Fibroblast of upper back skin (primary cell): ENCODE results near the gene HDLBP.
"Not testable (repeated sequence)": the region's sequence is repeated elsewhere in the genome, so short reads cannot be mapped to it uniquely, and the experiment has no call there.

Experiments
- DNase-seq: peaks from one replicate; pipeline ENCODE4 v3.0.0-alpha.2; 2013

The HDLBP gene

DNA sequence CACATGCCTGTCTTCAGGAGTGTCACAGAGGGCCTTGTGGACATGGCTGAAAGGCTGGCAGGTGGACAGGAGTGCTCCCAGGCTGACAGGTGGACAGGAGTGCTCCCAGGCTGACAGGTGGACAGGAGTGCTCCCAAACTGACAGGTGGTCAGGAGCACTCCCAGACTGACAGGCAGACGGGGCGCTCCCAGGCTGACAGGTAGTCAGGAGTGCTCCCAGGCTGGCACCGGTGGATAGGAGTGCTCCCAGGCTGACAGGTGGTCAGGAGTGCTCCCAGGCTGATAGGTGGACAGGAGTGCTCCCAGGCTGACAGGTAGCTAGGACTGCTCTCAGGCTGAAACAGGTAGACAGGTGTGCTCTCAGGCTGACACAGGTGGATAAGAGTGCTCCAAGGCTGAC, 110.4 kb downstream of the HDLBP start:
- DNase-seq = no peak

- no peak for DNase-seq
Observed at GRCh38 chr2:241204490-241204889, 111.0 kb downstream of the HDLBP start.

- DNase-seq = no peak
Observed at GRCh38 chr2:241204010-241204384, 111.5 kb downstream of the HDLBP start.

DNA sequence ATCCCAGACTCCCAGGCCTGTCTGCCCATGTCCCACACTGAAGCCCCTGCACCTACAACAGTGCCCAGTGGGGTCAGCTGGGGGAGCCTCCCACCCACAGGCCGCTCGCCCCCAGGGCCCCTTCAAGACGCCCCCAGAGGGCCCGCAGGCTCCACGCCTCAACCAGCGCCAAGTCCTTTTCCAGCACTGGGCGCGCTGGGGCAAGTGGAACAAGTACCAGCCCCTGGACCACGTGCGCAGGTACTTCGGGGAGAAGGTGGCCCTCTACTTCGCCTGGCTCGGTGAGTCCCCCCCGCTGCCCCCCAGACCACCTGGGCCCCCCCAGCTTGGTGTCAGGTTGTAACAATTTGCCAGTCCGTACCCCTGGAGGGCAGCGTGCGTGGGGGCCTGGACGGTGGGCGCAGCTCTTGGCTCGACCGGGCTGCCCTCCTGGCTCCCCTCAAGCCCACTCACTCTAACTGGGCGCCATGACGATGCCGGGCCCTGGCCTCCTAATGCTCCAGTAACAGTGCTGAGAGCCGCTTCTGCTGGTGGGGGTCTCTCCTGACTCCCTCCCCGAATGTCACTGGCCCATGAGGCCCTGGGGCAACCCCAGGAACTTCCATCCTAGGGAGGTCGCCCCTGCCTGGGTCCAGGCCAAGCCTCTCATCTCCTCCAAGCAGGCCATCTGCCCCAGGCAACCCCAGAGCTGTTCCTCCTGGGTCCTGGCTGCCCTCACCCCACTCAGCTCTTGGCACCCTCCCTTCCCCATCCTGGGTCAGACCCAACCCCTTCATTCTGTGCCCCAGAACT, 112.1 kb downstream of the HDLBP start:
- DNase-seq = no peak

- no peak for DNase-seq
Observed at GRCh38 chr2:241202681-241203080, 112.8 kb downstream of the HDLBP start.

DNA sequence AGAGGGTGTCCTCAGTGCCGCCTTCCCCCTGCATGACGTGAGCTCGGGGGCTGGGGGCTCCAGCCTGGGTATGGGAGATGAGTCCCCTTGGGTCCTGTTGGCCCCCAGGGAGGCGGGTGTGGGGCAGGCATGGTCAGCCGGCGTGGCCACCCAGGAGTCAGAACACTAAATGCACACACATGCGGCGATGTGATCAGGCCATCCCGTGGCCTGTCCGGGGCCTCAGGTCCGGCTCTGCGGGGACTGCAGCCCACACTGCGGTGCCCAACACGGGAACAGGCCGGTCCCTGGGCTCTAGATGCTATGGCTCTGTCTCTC, 113.2 kb downstream of the HDLBP start:
- DNase-seq = no peak

DNA sequence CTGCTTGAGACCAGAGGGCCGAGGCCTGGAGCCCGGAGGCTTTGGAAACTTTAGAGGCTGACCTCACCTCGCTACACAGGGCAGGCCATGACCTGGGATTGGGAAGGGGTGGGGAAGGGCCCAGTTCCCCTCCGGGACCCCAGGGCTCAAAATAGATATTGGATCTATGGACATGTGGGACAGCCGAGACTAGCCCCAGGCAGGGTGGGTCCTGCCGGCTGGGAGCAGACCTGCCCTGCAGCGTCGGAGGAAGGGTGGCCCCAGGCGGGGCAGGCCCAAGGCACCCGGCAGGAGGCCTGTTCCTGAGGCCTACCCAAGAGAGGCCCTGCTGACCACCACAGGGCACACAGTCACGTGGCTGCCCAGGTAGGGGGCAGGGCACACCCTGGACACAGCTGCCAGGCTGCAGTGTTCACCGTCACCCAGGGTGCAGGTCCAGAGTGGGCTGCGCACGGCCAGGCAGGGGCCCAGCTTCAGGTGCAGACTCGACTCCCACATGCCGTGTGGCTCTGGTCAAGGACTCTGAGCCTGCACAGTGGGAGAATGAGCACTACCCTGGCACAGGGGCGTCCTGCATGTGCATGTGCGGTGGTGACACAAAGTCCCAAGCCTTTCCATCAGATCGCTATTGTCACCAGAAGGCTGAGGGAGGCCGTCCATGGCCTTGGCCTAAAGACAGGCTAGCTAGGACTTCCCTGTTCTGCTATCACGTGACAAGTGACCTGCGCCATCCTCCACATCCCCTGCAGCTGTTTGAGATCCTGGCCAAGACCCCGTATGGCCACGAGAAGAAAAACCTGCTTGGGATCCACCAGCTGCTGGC, 113.8 kb downstream of the HDLBP start:
- no peak for DNase-seq

- DNase-seq = no peak
Observed at GRCh38 chr2:241200822-241201395, 114.6 kb downstream of the HDLBP start.

DNA sequence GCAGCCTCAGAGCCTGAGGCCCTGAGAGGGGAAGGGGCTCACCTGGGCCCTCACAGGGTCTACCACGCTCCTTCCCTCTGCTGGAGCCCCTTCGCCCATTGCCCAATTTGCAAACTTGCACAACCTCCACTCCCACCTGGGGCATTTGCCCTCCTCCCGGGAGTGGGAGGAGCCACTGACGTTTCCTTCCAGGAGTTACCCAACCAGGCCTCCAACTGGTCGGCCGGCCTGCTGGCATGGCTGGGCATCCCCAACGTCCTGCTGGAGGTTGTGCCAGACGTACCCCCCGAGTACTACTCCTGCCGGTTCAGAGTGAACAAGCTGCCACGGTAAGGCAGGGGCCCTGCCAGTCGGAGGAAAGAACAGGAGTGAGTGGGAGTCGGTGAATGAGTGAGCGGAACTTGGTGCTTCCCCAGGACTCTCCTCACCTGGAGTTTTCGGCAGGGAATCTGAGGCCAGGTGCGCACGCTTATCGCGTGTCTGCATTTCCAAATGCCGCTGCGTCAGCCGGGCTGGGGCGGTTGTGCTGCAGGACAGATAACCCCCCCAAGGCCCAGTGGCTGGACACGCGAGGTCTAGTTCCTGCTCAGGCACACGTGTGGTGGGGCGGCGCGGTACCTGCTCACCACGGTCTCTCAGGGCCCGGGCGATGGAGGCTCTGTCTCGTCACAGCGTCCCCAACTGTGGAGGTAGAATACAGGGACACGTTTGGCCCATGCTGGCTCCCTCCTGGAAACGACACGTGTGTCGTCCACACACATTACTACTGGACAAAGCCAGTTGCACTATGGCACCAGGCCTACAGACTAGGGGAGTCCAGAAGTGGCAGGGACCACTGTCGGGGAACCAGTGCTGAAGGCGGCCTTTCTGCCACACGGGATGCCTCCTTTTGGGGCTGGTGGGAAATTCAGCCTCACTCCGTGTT, 115.3 kb downstream of the HDLBP start:
- no peak for DNase-seq

DNA sequence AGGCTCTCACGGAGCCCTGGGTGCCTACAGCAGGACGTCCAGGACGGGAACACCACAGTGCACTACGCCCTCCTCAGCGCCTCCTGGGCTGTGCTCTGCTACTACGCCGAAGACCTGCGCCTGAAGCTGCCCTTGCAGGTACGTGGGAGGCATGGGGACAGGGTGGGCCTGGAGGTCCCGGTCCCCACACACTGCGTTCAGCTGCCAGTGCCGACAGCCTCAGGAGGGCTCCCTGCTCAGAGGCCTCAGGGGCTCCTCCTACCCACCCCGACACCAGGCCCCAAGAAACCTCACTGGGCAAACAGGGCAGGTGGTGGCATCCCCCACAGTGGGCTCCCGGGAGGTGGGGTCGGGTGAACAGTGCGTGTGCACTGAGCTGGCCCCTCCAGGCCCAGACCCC, 116.2 kb downstream of the HDLBP start:
- no peak for DNase-seq

- DNase-seq = no peak
Observed at GRCh38 chr2:241198381-241199279, 116.8 kb downstream of the HDLBP start.

GRCh38 chr2:241197947-241198346, 117.5 kb downstream of the HDLBP start:
- DNase-seq = no peak

DNA sequence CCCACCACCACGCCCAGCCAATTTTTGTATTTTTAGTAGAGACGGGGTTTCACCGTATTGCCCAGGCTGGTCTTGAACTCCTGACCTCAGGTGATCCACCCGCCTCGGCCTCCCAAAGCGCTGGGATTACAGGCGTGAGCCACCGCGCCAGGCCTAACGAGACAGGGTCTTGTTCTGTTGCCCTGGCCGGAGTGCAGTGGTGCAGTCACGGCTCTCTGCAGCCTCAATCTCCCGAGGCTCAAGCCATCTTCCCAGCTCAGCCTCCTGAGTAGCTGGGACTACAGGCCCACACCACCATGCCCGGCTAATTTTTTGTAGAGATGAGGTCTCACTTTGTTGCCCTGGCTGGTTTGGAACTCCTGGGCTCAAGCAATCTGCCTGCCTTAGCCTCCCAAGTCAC, 118.2 kb downstream of the HDLBP start:
- not testable (repeated sequence) for DNase-seq

DNA sequence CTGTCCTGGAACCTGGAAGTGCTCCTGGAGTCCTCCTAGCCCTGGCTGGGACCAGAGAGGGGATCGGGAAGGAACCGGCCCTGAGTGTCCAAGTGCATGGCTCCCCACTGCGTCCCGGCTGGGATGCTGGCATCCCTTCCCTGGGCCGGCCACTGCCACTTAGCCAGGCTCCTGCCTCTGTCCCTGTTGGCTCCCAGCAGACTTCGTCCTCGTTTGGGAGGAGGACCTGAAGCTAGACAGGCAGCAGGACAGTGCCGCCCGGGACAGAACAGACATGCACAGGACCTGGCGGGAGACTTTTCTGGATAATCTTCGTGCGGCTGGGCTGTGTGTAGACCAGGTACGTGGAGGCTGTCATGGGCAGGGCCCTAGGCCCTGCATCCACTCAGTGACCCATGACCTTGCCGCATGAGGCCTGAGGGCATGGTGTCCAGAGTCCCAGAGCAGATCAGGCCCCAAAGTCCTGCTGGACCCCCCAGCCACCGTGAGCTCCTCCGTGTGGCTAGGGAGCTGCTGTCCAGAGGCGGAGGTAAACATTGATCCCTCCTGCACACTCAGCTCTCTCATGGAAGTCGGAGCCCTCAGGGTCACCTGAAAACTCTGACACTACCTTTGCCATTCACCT, 119.9 kb downstream of the HDLBP start:
- DNase-seq = no peak

GRCh38 chr2:241194811-241195210, 120.7 kb downstream of the HDLBP start:
- no peak for DNase-seq

- DNase-seq = no peak
Observed at GRCh38 chr2:241193271-241193670, 122.2 kb downstream of the HDLBP start.

DNA sequence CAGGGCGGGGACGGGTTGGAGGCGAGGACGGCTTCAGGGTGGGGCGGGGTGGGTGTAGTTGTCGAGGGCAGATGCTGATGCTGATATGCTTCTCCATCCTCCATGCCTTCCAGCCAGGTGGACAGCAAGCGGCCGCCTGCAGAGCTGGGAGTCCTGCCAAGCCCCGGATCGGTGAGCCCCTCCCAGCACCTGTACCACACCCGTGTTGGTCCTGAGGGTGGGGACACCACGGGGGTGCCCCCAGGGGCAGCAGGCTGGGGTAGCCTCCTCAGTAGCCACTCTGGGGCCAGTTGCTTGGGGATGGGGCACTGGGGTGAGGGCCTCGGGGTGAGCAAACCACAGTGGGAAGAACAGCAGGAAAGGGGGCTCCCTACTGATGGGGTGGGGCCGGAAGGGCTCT, 124.4 kb downstream of the HDLBP start:
- no peak for DNase-seq

DNA sequence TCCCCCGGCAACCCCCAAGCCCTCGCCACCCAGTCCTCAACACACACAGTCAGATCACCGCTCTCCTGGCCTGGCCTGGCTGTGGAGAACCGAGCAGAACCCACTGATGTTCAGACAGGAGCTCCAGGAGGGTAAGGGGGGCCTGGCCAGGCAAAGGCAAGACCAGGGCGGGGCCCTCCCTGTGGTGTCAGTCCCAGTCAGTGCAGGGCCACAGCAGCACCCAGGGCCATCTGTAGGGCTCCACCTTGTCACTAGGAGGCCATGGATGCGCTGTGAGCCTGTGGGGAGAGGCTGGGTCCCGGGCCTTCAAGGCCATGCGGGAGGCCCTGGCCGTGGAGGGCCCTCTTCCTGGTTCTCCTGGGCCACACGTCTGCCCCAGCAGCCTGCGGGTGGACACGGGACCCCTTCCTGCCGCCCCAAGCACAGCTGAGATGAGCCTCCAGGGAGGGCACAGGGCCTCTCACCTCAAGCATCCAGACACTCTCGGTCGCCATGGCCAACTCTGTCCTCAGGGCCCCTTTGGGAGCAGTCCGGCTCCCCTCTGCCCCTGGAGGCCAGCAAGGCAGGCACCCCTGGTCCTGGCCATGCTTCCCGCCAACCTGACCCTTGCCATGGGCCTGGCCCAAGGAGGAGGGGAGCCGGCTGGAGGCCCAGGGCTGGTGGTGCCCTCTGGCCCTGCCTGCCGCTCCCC, 125.0 kb downstream of the HDLBP start:
- no peak for DNase-seq

GRCh38 chr2:241189856-241190201, 125.6 kb downstream of the HDLBP start:
- DNase-seq = no peak

DNA sequence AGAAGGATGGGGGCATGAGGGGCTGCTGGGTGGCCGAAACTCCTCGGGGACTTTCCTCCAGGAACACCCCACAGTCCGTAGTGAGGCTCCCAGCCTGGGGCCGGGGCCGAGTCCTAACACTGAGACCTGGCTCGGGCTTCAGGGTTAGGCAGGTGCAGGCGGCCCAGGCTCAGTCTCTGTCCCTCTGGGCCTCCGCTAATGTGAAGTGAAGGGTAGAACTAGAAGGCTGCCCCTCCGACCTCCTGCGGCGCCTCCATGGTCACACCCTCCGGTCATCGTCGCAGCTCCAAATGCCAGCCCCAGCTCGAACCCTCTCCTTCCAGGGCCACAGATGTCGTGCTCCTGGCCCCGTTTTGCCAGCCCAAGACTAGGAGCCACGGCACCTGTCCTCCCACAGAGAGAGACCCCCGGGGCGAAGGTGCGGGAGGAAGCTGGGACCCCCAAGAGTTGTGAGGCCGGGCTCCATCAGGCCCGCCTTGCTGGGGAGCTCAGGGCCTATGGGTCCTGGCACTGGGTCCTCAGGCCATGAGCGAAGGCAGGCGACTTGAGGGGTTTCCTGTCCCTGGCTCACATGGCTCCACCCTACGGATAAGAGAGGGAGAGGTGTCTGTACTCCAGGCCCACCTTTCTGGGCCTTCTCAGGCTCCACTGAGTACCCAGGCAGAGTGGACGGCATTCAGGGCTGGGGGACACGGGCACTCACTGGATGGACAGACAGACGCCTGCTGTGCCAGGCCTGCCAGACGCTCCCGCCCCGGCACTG, 126.2 kb downstream of the HDLBP start:
- no peak for DNase-seq
